Inferior parietal cortex (tissue), 1 donor: ENCODE data around the gene SLPI.

Experiments
- DNase-seq: peaks from one replicate; pipeline ENCODE4 v3.0.0-alpha.2; 2016; ENCODE audit errors: extremely low spot score

SLPI gene

DNA sequence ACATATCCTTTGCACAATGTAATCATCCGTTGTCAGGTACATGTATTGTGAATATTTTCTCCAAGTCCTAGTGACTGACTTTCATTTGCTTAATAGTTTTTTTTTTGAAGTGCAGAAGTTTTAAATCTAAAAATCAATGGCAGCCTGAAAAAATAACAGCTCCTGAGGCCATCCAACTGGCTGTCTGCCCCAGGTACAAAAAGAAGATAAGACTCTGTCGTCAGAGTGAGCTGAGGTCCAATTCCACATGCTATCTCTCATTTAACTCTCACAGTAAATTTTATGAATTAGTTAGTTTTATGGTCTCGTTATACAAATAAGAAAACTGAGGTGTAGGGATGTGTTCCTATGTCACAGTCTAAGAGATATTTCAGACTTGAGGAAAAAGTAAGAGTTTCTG lies 21.0 kb upstream of the SLPI start:
- no peak for DNase-seq

DNA sequence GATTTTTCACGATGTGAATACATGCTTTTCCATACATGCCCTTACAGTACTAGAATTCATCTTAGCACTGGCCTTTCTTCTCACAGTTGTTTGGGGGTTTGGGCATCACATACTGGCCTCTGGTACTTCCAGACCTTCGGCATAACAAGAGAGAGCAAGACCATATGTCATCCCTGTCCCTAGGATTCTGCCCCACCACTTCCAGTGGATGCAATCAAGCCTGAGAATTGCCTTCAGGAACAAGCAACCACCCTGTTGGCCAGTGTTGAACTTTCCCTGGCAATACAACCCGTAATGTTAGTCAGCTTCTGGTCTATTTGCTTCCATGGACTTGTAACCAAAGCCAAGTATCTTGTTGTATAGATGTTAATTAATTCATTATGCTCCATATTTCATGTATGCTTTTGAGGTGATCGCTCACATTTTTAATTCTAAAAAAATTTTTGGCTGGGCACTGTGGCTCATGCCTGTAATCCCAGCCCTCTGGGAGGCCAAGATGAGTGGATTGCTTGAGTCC lies 15.4 kb upstream of the SLPI start:
- no peak for DNase-seq

DNA sequence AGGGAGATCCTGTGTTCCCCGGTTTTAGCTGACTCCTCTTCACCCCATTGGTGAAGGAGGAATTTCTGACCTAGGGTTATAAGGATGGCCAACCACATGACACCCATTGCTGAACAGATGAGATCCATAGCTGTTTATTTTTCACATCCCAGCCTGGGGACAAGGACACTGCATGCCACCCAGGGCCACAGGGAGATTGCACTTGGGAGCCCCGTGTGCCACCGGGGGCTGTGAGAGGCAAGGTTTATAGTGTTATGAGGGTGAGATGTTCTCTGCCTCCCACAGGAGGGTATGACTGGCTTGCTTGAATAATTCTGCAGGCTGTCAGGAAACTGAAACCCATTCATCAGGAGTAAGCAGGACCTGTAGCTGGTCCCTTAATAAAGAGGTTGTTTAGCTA lies 14.7 kb upstream of the SLPI start:
- no peak for DNase-seq

DNA sequence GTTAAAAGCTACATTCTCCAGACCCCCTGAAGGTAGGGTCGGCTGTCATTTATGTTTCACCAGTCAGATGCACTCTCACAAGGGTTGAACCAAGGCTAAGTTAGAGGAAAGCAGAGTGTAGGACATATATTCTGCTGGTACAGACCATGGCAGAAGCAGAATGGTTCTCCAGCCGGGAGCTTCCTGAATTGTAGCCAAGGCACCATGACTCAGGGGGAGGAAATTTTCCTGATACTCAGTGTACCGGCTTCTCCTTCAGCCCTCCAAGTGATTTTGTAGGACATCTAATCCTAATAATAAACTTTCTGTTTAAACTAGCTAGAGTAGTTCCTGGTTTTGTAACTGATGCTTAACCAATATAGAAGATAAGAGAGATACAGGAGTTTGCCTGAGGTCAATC lies 14.2 kb upstream of the SLPI start:
- DNase-seq, result no peak

DNA sequence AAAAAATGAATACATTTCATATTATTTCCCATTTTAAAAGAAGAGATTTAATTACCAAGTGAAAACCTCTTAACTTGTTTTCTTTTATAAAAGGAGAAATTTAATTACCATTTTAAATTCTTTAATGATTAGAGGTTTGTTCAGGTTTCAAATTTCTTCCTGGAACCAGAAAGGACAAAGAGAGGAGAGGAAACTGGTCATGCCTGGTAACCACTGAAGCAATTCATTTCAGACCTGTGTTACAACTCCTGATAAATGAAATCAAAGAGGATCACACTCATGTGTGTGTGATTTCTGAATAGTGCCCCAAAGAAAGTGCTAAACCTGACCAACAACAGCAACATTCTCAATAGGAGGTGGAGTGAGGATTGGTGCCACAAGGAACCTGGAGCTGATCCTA lies 12.6 kb upstream of the SLPI start:
- DNase-seq, result no peak

DNA sequence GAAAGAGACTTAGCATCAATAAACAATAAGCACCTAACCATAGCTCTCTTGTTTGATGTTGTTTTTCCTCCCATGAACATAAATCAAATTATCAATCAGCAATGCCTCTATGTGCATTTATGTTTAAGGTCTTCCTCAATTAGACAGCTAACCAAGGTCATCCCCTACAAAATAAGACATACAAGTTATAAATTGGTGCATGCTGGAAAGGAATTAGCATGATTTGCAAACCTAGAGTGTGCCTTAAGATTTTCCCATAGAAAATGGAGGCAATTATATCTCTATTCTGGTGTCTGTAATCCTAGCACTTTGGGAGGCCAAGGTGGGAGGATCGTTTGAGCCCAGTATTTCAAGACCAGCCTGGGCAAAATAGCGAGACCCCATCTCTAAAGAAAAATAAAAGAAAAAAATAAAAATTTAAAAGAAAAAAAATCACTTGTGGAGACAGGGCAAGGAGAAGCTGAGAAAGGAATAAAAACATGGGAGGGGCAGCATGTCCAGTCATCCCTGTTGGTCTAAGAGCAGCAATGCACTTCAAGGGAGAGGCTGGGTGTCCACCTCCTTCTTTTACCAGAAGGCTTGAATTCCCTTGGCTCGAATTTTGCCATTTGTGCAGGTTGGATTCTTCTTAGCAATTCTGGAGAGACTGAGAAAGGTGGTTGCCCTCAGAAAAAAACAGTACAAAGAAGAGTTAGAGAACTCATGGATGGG lies 9.3 kb upstream of the SLPI start:
- no peak for DNase-seq

DNA sequence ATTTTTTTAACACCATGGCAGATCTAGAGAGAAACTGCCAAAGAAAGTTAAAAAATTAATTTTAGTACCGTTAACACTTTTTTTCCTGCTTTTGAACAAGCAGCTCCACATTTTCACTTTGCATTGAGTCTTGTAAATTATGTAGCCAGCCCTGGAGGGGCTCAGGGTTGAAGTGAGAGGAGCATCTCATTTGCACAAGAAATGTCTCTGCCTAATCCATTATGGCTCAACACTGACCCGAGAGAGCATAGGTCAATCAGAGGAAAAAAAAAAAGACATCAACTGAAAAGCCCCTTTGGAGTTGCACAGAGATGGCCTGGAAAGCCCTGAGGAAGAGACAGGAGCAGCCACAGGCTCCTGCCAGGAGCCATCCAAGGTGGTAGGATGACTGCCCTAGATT lies 4.3 kb upstream of the SLPI start:
- DNase-seq, result no peak

DNA sequence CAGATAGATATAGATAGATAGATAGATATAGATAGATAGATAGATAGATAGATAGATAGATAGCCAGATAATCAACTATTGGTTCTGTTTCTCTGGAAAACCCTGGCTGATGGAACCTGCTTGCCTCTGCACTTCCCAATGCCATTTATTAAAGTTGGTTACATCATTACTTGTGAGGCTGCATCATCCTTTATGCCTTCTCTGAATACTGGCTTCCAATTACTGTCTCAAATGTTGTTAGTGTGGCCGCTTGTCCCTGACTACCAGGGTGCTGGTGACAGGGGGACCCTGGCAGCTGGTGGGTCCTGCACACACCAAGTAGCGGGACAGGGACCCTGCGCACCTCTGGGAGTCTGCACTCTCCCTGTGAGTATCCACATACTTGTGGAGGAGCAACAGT lies 3.9 kb upstream of the SLPI start:
- DNase-seq, result no peak

DNA sequence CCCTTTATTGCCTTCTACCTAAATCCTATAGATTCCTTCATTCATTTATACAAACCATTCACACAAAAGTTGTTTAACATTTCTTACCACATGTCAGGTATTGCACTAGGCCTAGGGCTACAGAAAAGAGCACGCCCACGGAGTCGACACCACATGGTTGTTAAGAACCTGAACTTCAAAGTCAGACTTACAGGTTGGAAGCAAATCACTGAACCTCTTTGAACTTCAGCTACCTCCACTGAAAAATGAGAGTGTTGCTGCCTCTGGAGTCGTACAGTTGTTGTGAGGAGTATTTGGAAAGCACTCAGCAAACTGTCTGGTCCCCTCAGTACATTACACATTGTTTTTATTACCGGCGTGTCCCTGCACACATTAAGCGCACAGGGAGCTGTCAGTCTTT lies 3.3 kb upstream of the SLPI start:
- DNase-seq, result no peak

DNA sequence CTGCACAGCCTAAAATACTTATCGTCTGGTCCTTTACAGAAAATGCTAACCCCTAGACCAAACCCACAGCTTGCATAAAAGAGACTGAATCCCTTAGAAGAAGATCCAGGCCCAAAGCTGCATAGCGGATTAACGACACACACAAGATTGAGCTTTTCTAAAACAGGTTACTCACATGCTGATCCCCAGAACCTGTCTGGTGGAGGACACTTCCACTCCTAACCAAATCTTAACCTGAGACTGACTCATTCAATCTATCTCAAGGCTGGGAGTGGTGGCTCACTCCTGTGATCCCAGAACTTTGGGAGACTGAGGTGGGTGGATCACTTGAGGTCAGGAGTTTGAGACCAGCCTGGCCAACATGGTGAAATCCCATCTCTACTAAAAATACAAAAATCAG lies 2.8 kb upstream of the SLPI start:
- DNase-seq, result no peak

DNA sequence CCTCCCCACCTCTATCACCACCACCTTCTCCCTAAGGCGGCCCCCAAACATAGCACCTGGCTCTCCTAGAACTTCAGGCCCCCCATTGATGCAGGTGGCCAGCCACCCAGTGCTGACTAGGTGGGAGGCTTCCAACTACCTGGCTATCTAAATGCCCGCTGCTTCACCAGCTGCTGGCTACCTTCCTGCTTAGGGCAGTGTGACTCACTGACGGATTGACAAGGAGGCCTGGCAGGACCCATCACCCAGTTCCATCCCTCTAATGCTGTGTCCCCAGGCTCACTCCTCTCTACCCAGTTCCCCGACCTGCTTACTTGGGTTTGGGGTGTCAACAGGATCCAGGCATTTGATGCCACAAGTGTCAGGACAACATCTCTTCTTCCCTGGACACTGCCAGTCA lies 1.1 kb downstream of the SLPI start:
- DNase-seq, result no peak

DNA sequence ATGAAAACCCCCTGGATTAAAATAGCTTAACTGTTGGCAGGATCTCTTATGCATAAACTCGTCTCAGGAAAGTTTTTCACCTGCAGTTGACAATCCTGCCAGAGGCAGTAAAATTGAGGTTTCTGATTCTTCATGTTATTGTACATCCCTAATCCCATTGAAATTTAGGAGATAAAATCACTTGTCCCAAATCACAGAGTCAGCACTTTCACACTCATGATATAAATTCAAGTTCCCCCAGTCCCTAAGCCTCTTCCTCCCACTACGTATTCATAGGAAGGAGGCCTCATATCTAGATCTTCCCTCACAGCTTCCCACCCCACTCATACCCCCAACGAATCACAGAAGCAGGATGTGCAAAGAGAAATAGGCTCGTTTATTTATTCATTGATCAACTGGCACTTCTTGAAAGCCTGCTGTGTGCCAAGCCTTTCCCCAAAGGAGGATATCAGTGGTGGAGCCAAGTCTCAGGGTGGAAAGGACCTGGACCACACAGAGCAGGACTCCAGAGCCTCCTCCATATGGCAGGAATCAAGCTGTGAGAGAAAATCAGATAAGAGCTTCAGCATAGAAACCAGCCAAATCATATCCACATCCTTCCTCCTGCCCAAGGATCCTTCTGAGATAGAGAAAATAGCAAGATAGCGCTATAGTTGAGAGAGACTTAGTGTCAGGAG lies 2.3 kb downstream of the SLPI start:
- no peak for DNase-seq

DNA sequence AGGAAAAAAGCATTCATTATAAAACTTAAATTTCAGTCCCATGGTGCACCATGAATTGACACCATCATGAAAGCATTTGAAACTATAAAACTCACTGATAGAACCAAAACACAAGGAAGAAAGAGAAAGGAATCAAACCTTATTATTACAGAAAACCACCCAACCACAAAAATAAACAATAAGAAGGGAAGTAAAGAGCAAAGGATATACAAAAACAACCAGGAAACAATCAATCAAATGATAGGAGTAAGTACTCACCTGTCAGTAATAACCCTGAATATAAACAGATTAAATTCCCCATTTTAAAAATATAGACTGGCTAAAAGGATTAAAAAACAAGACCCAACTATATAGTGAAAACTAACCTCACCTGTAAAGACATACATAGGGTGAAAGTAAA lies 5.8 kb downstream of the SLPI start:
- DNase-seq, result no peak

DNA sequence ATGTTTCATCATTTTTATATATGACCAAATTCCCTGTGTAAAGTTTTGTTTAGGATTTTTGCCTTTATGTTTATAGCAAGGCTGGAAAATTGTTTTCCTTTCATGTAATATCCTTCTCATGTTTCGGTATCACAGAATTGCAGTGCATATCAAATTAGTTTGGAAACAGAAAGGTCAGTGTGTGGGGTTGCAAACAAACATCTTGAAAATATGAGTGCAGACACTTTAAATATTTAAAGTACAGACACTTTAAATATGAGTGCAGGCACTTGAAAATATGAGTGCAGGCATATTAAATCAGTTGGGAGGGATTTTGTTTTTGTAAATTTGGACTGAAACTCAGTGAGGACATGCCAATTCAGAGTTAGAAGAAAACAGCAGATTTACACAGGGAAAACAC lies 6.5 kb downstream of the SLPI start:
- no peak for DNase-seq

DNA sequence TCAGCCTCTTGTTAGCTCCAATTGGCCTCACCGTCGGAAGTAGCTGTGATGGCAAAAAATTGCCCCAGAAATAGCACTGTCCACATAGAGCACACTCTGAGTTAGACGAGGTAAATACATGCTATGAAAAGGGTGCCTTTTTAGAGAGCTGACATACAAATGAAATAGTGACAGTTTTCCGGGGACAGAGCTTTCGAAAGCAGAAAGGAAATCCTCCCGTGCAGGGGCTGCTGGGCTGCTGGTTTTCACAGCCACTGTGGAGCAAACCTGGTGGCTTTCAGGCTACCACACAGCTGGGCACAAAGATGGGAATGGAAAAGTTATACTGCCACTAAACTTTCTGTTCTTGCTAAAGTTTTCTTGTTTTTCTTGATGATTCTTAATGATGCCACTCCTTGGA lies 8.3 kb downstream of the SLPI start:
- DNase-seq, result no peak

DNA sequence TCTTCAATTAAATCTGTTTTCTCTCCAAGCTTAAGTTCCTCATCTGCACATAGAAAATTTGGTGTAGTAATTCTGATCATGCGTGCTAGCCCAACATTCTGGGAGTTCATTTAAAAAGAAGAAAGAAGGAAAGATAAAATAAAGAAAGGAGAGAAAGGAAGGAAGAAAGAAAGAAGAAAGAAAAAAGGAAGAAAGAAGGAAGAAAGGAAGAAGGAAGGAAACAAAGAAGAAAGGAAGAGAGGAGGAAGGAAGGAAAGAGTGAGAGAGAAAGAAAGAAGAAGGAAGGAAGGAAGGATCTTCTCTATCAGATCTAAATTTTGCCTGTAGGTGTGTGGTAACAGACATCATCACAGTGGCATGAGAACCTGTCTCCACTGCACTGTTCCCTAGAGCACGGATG lies 16.2 kb downstream of the SLPI start:
- DNase-seq, result no peak

DNA sequence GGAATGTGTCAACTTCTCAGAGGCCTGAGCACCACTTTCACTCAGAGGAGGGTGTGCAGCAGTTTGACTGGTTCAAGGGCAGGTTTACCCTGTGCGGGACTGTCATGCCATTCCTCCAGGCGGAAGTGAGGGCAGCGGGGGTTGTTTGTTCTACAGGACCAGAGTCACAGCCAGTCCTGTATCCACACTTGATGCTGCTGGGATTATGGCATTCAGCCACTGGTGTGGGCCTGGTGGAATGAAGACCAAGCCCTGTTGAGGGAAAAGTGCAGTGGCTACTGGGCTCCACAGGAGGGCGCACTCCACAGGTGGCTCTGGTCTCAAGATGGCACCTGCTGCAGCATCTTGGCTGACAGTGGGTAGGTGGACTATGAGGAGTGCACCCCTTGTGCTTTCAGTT lies 18.4 kb downstream of the SLPI start:
- no peak for DNase-seq

DNA sequence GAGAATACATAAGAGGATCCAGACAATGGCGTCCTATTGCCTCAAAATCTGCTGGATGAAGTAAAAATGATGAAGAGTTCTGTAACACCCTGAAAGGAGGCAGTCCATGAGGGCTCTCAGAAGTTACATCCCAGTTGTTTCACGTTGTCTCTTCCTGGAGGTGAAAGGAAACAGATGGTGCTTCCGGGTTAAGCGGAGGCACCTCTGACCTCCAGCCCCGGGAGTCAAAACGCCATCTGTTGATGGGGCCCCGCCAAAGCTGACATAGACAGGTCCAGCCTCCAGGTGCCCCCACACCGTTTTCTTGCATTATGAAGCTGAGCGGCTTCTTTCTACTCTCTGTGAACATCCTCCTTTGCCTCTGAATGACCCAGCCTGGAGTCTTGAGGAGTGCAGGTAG lies 23.7 kb downstream of the SLPI start:
- no peak for DNase-seq

DNA sequence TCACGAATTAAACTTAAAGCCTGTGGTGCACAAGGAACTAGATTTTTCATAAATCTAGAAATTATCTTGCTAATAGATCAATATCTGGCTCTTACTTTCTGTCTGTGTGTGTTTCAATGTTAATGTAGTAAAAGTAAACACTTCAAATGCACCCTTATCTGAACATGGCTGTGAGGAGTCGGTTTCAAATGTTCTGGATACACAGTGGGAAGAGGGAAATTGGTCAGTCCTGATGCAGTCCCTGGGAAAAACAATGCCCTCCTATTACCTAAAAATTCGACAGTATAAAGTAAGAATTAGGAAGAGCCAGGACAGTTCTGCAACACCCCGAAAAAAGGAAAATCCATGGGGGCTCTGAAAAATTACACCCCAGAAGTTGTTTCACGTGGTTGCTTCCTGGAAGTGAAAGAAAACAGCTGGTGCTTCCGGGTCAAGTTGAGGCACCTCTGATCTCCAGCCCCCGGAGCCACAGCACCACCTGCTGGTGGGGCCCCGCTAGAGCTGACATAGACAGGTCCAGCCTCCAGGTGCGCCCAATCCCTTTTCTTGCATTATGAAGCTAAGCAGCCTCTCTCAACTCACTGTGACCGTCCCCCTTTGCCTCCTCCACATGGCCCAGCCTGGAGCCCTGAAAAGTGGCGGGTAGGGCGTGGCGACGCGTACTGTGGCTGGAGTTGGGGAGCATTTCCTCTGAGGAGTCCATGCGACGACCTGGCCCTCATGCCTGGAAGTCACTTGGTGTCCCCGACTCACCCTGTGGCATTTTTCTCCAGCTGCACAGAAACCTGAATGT lies 24.9 kb downstream of the SLPI start:
- no peak for DNase-seq

DNA sequence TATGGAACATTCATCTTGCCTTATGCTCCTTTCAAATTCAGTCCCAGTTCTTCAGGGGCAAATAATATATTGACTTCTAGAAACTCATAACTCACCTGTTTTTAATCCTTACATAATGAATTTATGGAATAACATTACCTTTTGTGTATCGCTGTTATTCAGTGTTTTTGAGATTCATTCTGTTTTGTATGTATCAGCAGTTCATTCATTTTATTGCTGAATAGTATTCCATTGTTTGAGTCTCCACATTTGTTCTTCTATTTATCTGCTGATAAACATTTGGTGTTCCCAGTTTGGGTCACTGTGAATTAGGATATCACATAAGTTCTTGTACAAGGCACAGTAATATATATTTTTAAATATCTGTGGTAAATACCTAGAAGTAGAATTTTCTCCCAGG lies 28.1 kb downstream of the SLPI start:
- no peak for DNase-seq

DNA sequence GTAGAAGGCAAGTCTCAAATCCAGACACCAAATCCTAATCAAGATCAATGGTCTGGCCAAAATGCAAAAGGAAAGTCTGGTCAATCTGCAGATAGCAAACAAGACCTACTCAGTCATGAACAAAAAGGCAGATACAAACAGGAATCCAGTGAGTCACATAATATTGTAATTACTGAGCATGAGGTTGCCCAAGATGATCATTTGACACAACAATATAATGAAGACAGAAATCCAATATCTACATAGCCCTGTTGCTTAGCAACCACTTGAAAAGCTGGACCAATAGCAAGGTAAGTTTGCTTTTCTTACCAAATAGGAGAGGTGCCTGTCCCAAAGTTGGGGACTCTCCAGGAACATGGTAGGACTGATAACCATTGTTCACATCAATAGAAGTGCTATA lies 31.2 kb downstream of the SLPI start:
- no peak for DNase-seq

DNA sequence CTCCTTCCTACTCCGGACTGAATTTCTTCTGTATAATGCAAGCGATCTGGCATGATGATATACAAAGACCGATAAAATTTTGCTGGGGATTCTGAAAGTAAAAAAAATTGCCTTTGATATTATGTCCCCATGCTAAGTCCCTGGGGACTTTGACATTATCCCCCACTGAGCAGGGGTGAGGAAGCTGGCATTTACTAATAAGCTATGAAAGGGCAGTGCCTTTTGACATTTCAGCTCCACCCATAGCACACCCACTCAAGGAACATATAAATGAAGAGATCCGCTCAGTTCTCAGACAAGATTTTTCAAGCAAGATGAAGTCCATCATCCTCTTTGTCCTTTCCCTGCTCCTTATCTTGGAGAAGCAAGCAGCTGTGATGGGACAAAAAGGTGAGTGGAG lies 33.3 kb downstream of the SLPI start, which contains the start of gene SEMG2:
SEMG2 (plus strand) TSS at position 298 of the 400 bp plus-strand sequence; CDS start at position 315, 17 bp downstream.
- no peak for DNase-seq

DNA sequence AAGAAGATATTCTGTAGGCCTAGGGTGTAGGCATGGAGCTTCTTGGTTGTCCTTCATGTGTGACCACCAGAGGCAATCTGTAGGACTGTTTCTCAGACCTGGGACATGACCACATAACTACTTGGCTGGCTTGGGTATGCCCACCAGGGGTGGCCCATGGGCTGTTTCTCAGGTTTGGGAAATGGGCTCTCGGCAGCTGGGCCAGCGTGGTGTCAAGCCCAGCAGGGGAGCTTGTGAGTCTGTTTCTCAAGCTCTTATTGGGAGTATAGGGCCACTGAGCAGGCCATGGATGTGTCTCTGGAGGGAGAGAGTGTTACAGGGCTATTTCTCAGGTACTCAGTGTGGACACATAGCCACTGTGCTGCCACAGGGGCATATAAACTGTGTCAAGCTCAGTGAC lies 35.7 kb downstream of the SLPI start:
- DNase-seq, result no peak
